ENCODE data around the gene RRAGD. TPM values are rescaled to one million over a fixed set of nuclear protein-coding genes. Genes with fewer than 3 reads are reported as not detected.

RRAGD gene
- total RNA-seq, 1 donor from 2014 or later = 62.9 TPM

- intact Hi-C loops (cut with DNase I) = no loop called here
- H3K9me3 ChIP-seq = no peaks in the 10 kb centered on the region
- peak; percentile 75 to 78 for ATAC-seq
- TF ChIP-seq, protein P1, sequence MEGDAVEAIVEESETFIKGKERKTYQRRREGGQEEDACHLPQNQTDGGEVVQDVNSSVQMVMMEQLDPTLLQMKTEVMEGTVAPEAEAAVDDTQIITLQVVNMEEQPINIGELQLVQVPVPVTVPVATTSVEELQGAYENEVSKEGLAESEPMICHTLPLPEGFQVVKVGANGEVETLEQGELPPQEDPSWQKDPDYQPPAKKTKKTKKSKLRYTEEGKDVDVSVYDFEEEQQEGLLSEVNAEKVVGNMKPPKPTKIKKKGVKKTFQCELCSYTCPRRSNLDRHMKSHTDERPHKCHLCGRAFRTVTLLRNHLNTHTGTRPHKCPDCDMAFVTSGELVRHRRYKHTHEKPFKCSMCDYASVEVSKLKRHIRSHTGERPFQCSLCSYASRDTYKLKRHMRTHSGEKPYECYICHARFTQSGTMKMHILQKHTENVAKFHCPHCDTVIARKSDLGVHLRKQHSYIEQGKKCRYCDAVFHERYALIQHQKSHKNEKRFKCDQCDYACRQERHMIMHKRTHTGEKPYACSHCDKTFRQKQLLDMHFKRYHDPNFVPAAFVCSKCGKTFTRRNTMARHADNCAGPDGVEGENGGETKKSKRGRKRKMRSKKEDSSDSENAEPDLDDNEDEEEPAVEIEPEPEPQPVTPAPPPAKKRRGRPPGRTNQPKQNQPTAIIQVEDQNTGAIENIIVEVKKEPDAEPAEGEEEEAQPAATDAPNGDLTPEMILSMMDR (IDR thresholded peaks at IDR 0.05) = no peak
- H3K27me3 ChIP-seq (ENCODE audit: low read depth) = no peaks in the 10 kb centered on the region
- H3K4me3 ChIP-seq = peak overlapping the region; percentile 81
- H3K27ac ChIP-seq = peak overlapping the region; percentile 77
- peaks cover 18% of the 10 kb centered on the region for H3K4me1 ChIP-seq
- H3K36me3 ChIP-seq = no peaks in the 10 kb centered on the region
- peak; percentile 64 for DNase-seq
Measured at GRCh38 chr6:89411145-89412070, 665 bp downstream of the RRAGD start.

DNA sequence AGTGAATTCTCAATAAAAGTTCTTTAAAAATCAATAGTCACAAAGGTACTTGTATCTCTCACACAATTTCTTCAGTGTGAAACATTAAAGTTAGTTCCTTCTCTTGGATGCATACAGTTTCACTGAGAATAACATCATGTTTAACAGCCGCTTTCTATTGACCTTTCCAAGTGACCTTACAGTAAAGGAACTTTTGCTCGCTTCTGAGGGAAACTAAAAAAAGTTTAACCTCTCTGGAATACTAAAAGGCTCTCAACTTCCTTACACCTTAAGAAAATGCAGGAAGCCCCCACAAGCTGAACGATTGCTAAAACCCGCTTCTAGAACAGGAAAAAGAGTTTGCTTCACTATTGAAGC, 1.3 kb downstream of the RRAGD start:
- TF ChIP-seq, protein P1 (IDR thresholded peaks at IDR 0.05) = no peak
- Histone ChIP-seq H3K27ac (peak overlapping the region; percentile 77), H3K9me3 (no peaks in the 10 kb centered on the region), H3K4me3 (peak overlapping the region; percentile 81), H3K36me3 (no peaks in the 10 kb centered on the region), H3K27me3 (ENCODE audit: low read depth) (no peaks in the 10 kb centered on the region), H3K4me1 (peaks cover 18% of the 10 kb centered on the region)
- intact Hi-C loops (cut with DNase I) = no loop called here
- ATAC-seq = no peak
- no peak for DNase-seq

- H3K27me3 ChIP-seq (ENCODE audit: low read depth) = no peaks in the 10 kb centered on the region
- H3K27ac ChIP-seq = no peak overlapping the region
- peak overlapping the region; percentile 81 for H3K4me3 ChIP-seq
- H3K9me3 ChIP-seq = no peaks in the 10 kb centered on the region
- ATAC-seq (no peak), DNase-seq (no peak)
- intact Hi-C loops (cut with DNase I) = no loop called here
- H3K36me3 ChIP-seq = no peaks in the 10 kb centered on the region
- peaks cover 18% of the 10 kb centered on the region for H3K4me1 ChIP-seq
- TF ChIP-seq, protein P1 (IDR thresholded peaks at IDR 0.05) = no peak
Measured at GRCh38 chr6:89410231-89410761, 1.8 kb downstream of the RRAGD start.

GRCh38 chr6:89409461-89410035, 2.5 kb downstream of the RRAGD start:
- ATAC-seq = no peak
- Histone ChIP-seq H3K27me3 (ENCODE audit: low read depth) (no peaks in the 10 kb centered on the region), H3K4me3 (no peak overlapping the region), H3K27ac (no peak overlapping the region), H3K9me3 (no peaks in the 10 kb centered on the region), H3K36me3 (no peaks in the 10 kb centered on the region), H3K4me1 (peaks cover 18% of the 10 kb centered on the region)
- TF ChIP-seq, protein P1 (IDR thresholded peaks at IDR 0.05) = no peak
- no peak for DNase-seq
- intact Hi-C loops (cut with DNase I) = no loop called here

GRCh38 chr6:89406141-89406540, 5.9 kb downstream of the RRAGD start:
- ATAC-seq = no peak
- intact Hi-C loops (cut with DNase I) = no loop called here
- TF ChIP-seq, protein P1 (IDR thresholded peaks at IDR 0.05) = no peak

More at GRCh38 chr6:89406141-89406540, 5.9 kb downstream of the RRAGD start:
- Histone ChIP-seq H3K4me1 (peaks cover 9% of the 10 kb centered on the region), H3K36me3 (no peaks in the 10 kb centered on the region), H3K27me3 (ENCODE audit: low read depth) (no peaks in the 10 kb centered on the region), H3K27ac (no peak overlapping the region), H3K4me3 (no peak overlapping the region), H3K9me3 (no peaks in the 10 kb centered on the region)
- DNase-seq = no peak
